OCI-LY1 (cell line): ENCODE measurements around the gene EMC1.

ENCODE experiments used
- CTCF ChIP-seq: fragments of 200-600 bp; sonication (generic), shearing (Covaris generic); IDR thresholded peaks from 2 replicates; pipeline ENCODE4 v1.5.1; 2017; ENCODE audit warnings: mild to moderate bottlenecking, antibody characterized with exemption, low read length, moderate library complexity, mixed read lengths
- EZH2 ChIP-seq: fragments of 200-600 bp; sonication (generic), shearing (Covaris generic); IDR thresholded peaks from 2 replicates; pipeline ENCODE4 v1.8.0; 2017; ENCODE audit warnings: borderline replicate concordance, mixed run types, mild to moderate bottlenecking, antibody characterized with exemption, low read length, moderate library complexity, mixed read lengths

- TF ChIP-seq CTCF, result no peak
- no peak for TF ChIP-seq EZH2
Measured at GRCh38 chr1:19209439-19209989, 41.8 kb downstream of the EMC1 start.
